ENCODE measurements around the gene PHF2.

DNA sequence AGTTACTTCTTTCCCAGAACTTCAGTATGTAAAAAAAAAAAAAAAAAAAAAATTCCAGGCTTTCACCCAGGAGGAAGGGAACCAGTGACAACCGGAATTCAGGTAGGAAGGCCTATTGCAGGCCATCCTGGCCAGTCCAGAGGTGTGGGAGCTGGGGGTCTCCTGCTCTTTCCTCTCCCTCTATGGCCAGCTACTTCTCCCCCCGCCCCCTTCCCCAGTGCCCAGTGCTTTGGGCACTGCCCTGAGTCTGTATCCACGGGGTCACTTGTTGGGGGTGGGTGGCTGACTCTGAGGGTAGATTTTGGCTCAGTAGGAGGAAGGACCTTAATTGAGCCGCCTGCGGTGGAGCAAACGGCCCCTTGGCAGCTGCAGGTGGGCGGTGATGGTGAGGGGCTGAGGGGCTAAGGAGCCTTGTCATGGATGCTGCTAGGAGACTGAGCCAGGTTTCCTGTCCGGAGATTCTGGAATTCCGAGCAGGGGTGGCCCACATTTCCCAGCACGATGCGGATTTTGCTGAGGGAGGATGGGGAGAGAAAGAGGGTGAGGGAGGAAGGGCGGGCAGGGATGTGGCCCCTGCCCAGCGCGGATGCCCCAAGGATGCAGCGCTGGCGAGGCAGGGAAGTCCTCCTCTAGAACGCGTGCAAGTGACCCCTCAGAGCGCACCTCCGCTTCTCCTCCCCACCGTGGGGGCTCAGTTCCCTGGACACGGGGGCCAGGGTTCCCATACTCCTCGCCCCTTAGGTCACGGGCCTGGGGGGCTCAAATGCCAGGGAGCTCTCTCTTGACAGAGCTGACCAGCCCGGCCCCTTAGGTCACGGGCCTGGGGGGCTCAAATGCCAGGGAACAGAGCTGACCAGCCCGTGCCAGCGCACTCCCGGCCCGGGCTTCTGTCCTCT is 1.2 kb upstream of the PHF2 start:
- TF ChIP-seq, protein P1, sequence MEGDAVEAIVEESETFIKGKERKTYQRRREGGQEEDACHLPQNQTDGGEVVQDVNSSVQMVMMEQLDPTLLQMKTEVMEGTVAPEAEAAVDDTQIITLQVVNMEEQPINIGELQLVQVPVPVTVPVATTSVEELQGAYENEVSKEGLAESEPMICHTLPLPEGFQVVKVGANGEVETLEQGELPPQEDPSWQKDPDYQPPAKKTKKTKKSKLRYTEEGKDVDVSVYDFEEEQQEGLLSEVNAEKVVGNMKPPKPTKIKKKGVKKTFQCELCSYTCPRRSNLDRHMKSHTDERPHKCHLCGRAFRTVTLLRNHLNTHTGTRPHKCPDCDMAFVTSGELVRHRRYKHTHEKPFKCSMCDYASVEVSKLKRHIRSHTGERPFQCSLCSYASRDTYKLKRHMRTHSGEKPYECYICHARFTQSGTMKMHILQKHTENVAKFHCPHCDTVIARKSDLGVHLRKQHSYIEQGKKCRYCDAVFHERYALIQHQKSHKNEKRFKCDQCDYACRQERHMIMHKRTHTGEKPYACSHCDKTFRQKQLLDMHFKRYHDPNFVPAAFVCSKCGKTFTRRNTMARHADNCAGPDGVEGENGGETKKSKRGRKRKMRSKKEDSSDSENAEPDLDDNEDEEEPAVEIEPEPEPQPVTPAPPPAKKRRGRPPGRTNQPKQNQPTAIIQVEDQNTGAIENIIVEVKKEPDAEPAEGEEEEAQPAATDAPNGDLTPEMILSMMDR (IDR thresholded peaks at IDR 0.05), result no peak
- no peak for TF ChIP-seq POLR2A (IDR thresholded peaks at IDR 0.05)

Data from suprapubic skin (tissue), 3 donors.